ENCODE measurements around the gene TUBB2A. TPM values are rescaled to one million over a fixed set of nuclear protein-coding genes. Genes with fewer than 3 reads are reported as not detected.

Gene TUBB2A
- total and polyA plus RNA-seq, 2 of the 13 experiments (the other 11 are each of a cell fraction or from before 2014, with no cell fraction given) = 35.3 to 106 TPM

GRCh38 chr6:3157131-3157933, at the start of gene TUBB2A (continued):
- TF ChIP-seq, protein P1, sequence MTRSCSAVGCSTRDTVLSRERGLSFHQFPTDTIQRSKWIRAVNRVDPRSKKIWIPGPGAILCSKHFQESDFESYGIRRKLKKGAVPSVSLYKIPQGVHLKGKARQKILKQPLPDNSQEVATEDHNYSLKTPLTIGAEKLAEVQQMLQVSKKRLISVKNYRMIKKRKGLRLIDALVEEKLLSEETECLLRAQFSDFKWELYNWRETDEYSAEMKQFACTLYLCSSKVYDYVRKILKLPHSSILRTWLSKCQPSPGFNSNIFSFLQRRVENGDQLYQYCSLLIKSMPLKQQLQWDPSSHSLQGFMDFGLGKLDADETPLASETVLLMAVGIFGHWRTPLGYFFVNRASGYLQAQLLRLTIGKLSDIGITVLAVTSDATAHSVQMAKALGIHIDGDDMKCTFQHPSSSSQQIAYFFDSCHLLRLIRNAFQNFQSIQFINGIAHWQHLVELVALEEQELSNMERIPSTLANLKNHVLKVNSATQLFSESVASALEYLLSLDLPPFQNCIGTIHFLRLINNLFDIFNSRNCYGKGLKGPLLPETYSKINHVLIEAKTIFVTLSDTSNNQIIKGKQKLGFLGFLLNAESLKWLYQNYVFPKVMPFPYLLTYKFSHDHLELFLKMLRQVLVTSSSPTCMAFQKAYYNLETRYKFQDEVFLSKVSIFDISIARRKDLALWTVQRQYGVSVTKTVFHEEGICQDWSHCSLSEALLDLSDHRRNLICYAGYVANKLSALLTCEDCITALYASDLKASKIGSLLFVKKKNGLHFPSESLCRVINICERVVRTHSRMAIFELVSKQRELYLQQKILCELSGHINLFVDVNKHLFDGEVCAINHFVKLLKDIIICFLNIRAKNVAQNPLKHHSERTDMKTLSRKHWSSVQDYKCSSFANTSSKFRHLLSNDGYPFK (CRISPR knock-in tag; IDR thresholded peaks at IDR 0.05; ENCODE audit: borderline replicate concordance) = no peak
- TF ChIP-seq ZC3H13 (CRISPR knock-in tag; IDR thresholded peaks at IDR 0.05) (no peak), ELF1 (CRISPR knock-in tag; IDR thresholded peaks at IDR 0.05) (no peak), KMT2A (CRISPR knock-in tag; IDR thresholded peaks at IDR 0.05) (0 out of 2 replicates have a peak, but pooled peaks have one; percentile 44), ZFY (CRISPR knock-in tag; IDR thresholded peaks at IDR 0.05) (peak; percentile 85), ARID3A (IDR thresholded peaks at IDR 0.05; ENCODE audit: low read depth, low read length) (peak; percentile 29; the same call in 1 of the 2 replicates), LBX2 (CRISPR knock-in tag; IDR thresholded peaks at IDR 0.05; ENCODE audit: borderline replicate concordance) (peak; percentile 72; the same call in 1 of the 2 replicates), ZNF75D (CRISPR knock-in tag; IDR thresholded peaks at IDR 0.05; ENCODE audit: borderline replicate concordance) (no peak), AFF4 (CRISPR knock-in tag; IDR thresholded peaks at IDR 0.05) (no peak), ZNF256 (CRISPR knock-in tag; conservative IDR thresholded peaks at IDR 0.05) (no peak), ZNF619 (CRISPR knock-in tag; IDR thresholded peaks at IDR 0.05) (no peak), ZNF777 (CRISPR knock-in tag; IDR thresholded peaks at IDR 0.05) (peak; percentile 81)

All from HepG2 (cell line).